Measurements from ENCODE around the gene PRR23E. TPM values are rescaled to one million over a fixed set of nuclear protein-coding genes. Genes with fewer than 3 reads are reported as not detected.

Gene PRR23E
- total and polyA plus RNA-seq, 10 of the 15 experiments (the other 5 are each of a cell fraction or from before 2014, with no cell fraction given) = not detected

GRCh38 chr3:127237835-127238234 is 44.9 kb downstream of the PRR23E start:
- no TSS peak for BruUV-seq (replicated peaks)
- TF ChIP-seq JUNB (IDR thresholded peaks at IDR 0.05) = no peak
- TF ChIP-seq JUND (IDR thresholded peaks at IDR 0.05; ENCODE audit: low read depth, low read length) = no peak
- no peak for TF ChIP-seq NBN (IDR thresholded peaks at IDR 0.05)
- TF ChIP-seq ZNF687 (IDR thresholded peaks at IDR 0.05) = no peak
- no peak for TF ChIP-seq YY1 (IDR thresholded peaks at IDR 0.05; ENCODE audit: low read depth, low read length)
- TF ChIP-seq EP300 (IDR thresholded peaks at IDR 0.05; ENCODE audit: borderline replicate concordance in 1 of 2, control insufficient read depth in 1 of 2, low read depth in 2 of 2, low read length in 2 of 2) = no peak
- TF ChIP-seq, protein P1, sequence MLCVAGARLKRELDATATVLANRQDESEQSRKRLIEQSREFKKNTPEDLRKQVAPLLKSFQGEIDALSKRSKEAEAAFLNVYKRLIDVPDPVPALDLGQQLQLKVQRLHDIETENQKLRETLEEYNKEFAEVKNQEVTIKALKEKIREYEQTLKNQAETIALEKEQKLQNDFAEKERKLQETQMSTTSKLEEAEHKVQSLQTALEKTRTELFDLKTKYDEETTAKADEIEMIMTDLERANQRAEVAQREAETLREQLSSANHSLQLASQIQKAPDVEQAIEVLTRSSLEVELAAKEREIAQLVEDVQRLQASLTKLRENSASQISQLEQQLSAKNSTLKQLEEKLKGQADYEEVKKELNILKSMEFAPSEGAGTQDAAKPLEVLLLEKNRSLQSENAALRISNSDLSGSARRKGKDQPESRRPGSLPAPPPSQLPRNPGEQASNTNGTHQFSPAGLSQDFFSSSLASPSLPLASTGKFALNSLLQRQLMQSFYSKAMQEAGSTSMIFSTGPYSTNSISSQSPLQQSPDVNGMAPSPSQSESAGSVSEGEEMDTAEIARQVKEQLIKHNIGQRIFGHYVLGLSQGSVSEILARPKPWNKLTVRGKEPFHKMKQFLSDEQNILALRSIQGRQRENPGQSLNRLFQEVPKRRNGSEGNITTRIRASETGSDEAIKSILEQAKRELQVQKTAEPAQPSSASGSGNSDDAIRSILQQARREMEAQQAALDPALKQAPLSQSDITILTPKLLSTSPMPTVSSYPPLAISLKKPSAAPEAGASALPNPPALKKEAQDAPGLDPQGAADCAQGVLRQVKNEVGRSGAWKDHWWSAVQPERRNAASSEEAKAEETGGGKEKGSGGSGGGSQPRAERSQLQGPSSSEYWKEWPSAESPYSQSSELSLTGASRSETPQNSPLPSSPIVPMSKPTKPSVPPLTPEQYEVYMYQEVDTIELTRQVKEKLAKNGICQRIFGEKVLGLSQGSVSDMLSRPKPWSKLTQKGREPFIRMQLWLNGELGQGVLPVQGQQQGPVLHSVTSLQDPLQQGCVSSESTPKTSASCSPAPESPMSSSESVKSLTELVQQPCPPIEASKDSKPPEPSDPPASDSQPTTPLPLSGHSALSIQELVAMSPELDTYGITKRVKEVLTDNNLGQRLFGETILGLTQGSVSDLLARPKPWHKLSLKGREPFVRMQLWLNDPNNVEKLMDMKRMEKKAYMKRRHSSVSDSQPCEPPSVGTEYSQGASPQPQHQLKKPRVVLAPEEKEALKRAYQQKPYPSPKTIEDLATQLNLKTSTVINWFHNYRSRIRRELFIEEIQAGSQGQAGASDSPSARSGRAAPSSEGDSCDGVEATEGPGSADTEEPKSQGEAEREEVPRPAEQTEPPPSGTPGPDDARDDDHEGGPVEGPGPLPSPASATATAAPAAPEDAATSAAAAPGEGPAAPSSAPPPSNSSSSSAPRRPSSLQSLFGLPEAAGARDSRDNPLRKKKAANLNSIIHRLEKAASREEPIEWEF (IDR thresholded peaks at IDR 0.05; ENCODE audit: insufficient replicate concordance, low read depth, low read length) = no peak
- no peak for TF ChIP-seq CBX5 (IDR thresholded peaks at IDR 0.05; ENCODE audit: low read depth)
- no peak for TF ChIP-seq CHD1 (IDR thresholded peaks at IDR 0.05; ENCODE audit: low read depth, low read length)
- no peak for TF ChIP-seq CHD2 (IDR thresholded peaks at IDR 0.05; ENCODE audit: borderline replicate concordance, low read depth, low read length)
- TF ChIP-seq CREB1 (IDR thresholded peaks at IDR 0.05; ENCODE audit: low read depth) = no peak
- TF ChIP-seq, protein P2, sequence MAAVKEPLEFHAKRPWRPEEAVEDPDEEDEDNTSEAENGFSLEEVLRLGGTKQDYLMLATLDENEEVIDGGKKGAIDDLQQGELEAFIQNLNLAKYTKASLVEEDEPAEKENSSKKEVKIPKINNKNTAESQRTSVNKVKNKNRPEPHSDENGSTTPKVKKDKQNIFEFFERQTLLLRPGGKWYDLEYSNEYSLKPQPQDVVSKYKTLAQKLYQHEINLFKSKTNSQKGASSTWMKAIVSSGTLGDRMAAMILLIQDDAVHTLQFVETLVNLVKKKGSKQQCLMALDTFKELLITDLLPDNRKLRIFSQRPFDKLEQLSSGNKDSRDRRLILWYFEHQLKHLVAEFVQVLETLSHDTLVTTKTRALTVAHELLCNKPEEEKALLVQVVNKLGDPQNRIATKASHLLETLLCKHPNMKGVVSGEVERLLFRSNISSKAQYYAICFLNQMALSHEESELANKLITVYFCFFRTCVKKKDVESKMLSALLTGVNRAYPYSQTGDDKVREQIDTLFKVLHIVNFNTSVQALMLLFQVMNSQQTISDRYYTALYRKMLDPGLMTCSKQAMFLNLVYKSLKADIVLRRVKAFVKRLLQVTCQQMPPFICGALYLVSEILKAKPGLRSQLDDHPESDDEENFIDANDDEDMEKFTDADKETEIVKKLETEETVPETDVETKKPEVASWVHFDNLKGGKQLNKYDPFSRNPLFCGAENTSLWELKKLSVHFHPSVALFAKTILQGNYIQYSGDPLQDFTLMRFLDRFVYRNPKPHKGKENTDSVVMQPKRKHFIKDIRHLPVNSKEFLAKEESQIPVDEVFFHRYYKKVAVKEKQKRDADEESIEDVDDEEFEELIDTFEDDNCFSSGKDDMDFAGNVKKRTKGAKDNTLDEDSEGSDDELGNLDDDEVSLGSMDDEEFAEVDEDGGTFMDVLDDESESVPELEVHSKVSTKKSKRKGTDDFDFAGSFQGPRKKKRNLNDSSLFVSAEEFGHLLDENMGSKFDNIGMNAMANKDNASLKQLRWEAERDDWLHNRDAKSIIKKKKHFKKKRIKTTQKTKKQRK (IDR thresholded peaks at IDR 0.05; ENCODE audit: low read depth, low read length) = no peak
- TF ChIP-seq EED (IDR thresholded peaks at IDR 0.05; ENCODE audit: low read depth) = no peak

More at GRCh38 chr3:127237835-127238234, 44.9 kb downstream of the PRR23E start:
- intact Hi-C loops (cut with micrococcal nuclease; ENCODE audit: unreplicated experiment) (no loop called here), in situ Hi-C loops (cut with MboI) (no loop called here)
- RAD21 ChIA-PET (ENCODE audit: unreplicated experiment) = no interaction called here
- no peak for ATAC-seq
- Histone ChIP-seq H3K9ac (ENCODE audit: control insufficient read depth, insufficient read depth, low read length) (no peak overlapping the region), H3K4me1 (ENCODE audit: control insufficient read depth, insufficient read depth, low read length) (no peaks in the 10 kb centered on the region), H3K27ac (ENCODE audit: control insufficient read depth, insufficient read depth) (no peak overlapping the region), H3K4me2 (ENCODE audit: control insufficient read depth, insufficient read depth) (no peak overlapping the region), H3K36me3 (ENCODE audit: control insufficient read depth in 2 of 2, insufficient read depth in 2 of 2, low read length in 1 of 2) (no peaks in the 10 kb centered on the region), H3K27me3 (replicated peaks in 1 of 2; ENCODE audit: control insufficient read depth in 2 of 2, insufficient read depth in 2 of 2, low read length in 1 of 2) (no peaks in the 10 kb centered on the region), H3K9me3 (replicated peaks; ENCODE audit: control insufficient read depth, insufficient read depth, low read length) (no peaks in the 10 kb centered on the region; the same call in 2 of the 3 replicates), H3K79me2 (ENCODE audit: control insufficient read depth, insufficient read depth, low read length) (no peaks in the 10 kb centered on the region), H4K20me1 (ENCODE audit: control insufficient read depth, insufficient read depth) (no peaks in the 10 kb centered on the region), H3K4me3 (no peak overlapping the region), H2AFZ (ENCODE audit: control insufficient read depth, low read depth, low read length) (no peak overlapping the region)
- SMC1A ChIA-PET (ENCODE audit: uncharacterized antibody, unreplicated experiment) = interaction anchor here (0.7 to 1.2 kb wide), 3 partner anchors 15 to 1075 kb away, joined by 3 read pairs; no protein-coding TSS in a partner anchor
- 2% methylated on average over 3 of the region's 3 CpGs for WGBS (ENCODE audit: insufficient coverage, insufficient replicate concordance, low lambda C conversion rate, missing lambda C conversion rate)
- no peak for DNase-seq (ENCODE audit: low read depth, low spot score)
- CTCF ChIA-PET = no interaction called here
- POLR2A ChIA-PET = no interaction called here
- no peak for FAIRE-seq
